Panc1 (cell line): Measurements from ENCODE around the gene LMAN2L. TPM values are rescaled to one million over a fixed set of nuclear protein-coding genes. Genes with fewer than 3 reads are reported as not detected.

Source experiments
- ATAC-seq: fragments of 200-7000 bp; cut with Tn5 transposase; 2 replicates; pipeline ENCODE4 v1.9.1; 2020; ENCODE audit warnings: mild to moderate bottlenecking, moderate library complexity
- BruUV-seq: library from RNA; stranded (reverse); fragments of 400-500 nt; replicated peaks from 2 replicates; lab custom pipeline; 2021; lab: Mats Ljungman, UMichigan
- CTCF ChIA-PET: fragments of 300-600 bp; sonication (Branson Sonifier 250); formaldehyde crosslinking; loops from one replicate; lab custom pipeline; 2022; ENCODE audit warnings: antibody characterized with exemption; lab: Charles Lee
- POLR2A ChIA-PET: fragments of 300-600 bp; sonication (Branson Sonifier 250); formaldehyde crosslinking; loops from one replicate; lab custom pipeline; 2022; ENCODE audit warnings: antibody characterized with exemption; lab: Charles Lee
- DNase-seq: peaks from one replicate; pipeline ENCODE4 v3.0.0-alpha.2; 2010; ENCODE audit warnings: low read depth, low spot score
- H3K27ac ChIP-seq: 2 replicates; pipeline ENCODE4 v1.5.1; 2011; ENCODE audit warnings: mild to moderate bottlenecking, low read length, inconsistent platforms
- H3K27me3 ChIP-seq: fragments of 200-500 bp; sonication (Bioruptor generic); 2 replicates; pipeline ENCODE4 v1.6.0; 2014; ENCODE audit warnings: low read length, inconsistent platforms; ENCODE audit not compliant: control insufficient read depth, insufficient read depth
- H3K36me3 ChIP-seq: fragments of 200-500 bp; sonication (Bioruptor generic); 2 replicates; pipeline ENCODE4 v1.5.1; 2014; ENCODE audit warnings: inconsistent platforms, mild to moderate bottlenecking, low read length, moderate library complexity; ENCODE audit not compliant: control insufficient read depth, insufficient read depth
- H3K4me1 ChIP-seq: 2 replicates; pipeline ENCODE4 v1.5.1; 2011; ENCODE audit warnings: inconsistent platforms, mild to moderate bottlenecking, low read length, moderate library complexity; ENCODE audit not compliant: control insufficient read depth, insufficient read depth
- H3K4me3 ChIP-seq, 2 experiments: 2 replicates each; pipeline ENCODE4 v1.5.1; 2011 to 2012; ENCODE audit warnings: low read depth in 2 of 2, low read length in 2 of 2, mild to moderate bottlenecking in 2 of 2, inconsistent platforms in 1 of 2, moderate library complexity in 1 of 2
- H3K9me3 ChIP-seq: fragments of 200-500 bp; sonication (Bioruptor generic); 2 replicates; pipeline ENCODE4 v1.5.1; 2014; ENCODE audit warnings: low read depth, mild to moderate bottlenecking, inconsistent platforms, low read length, moderate library complexity; ENCODE audit not compliant: control insufficient read depth, insufficient read depth
- POLR2AphosphoS5 ChIP-seq: IDR thresholded peaks from 2 replicates; pipeline ENCODE4 v1.6.1; 2012; ENCODE audit warnings: mild to moderate bottlenecking, low read depth, low read length, moderate library complexity
- SIN3A ChIP-seq: IDR thresholded peaks from 2 replicates; pipeline ENCODE4 v1.6.1; 2012; ENCODE audit warnings: low read depth, mild to moderate bottlenecking, low read length, moderate library complexity, borderline replicate concordance; ENCODE audit not compliant: insufficient read depth
- TCF7L2 ChIP-seq: IDR thresholded peaks from 2 replicates; pipeline ENCODE4 v1.6.1; 2011; ENCODE audit warnings: mild to moderate bottlenecking, low read depth, low read length, inconsistent platforms
- in situ Hi-C: cut with HindIII; loops from 2 replicates; pipeline ENCODE4 v1.10.0; 2016; ENCODE audit warnings: low sequenced_read_pairs, low pct_unique_long_range_greater_than_20kb
- intact Hi-C: fragments of 100-400 bp; cut with micrococcal nuclease; formaldehyde crosslinking; loops from one replicate; pipeline ENCODE4 v1.10.0; 2022; ENCODE audit not compliant: unreplicated experiment
- total RNA-seq: library from RNA; stranded (reverse); gene quantifications from one replicate; pipeline ENCODE4 v1.2.1, GENCODE V29; 2021; ENCODE audit not compliant: unreplicated experiment
- TF ChIP-seq, protein P1 (sequence below), 2 experiments: IDR thresholded peaks; 2 replicates each; pipeline ENCODE4 v1.6.1; 2011 to 2012; ENCODE audit warnings: low read depth in 2 of 2, control low read depth in 1 of 2, low read length in 1 of 2, mild to moderate bottlenecking in 1 of 2, moderate library complexity in 1 of 2; ENCODE audit not compliant: insufficient read depth in 1 of 2
- TF ChIP-seq, protein P2 (sequence below): fragments of 450-650 bp; IDR thresholded peaks from 2 replicates; pipeline ENCODE4 v1.5.1; 2017; ENCODE audit warnings: mild to moderate bottlenecking

LMAN2L gene
- total RNA-seq, 1 experiment from 2014 or later: 31.5 TPM

- Histone ChIP-seq H3K4me1 (no peaks in the 10 kb centered on the region; the same call in 1 of the 2 replicates), H3K27ac (no peak overlapping the region), H3K4me3 (no peak overlapping the region), H3K27me3 (no peaks in the 10 kb centered on the region), H3K36me3 (no peaks in the 10 kb centered on the region), H3K9me3 (no peaks in the 10 kb centered on the region)
- in situ Hi-C loops: no loop called here
- no TSS peak for BruUV-seq
- TF ChIP-seq, protein P1, sequence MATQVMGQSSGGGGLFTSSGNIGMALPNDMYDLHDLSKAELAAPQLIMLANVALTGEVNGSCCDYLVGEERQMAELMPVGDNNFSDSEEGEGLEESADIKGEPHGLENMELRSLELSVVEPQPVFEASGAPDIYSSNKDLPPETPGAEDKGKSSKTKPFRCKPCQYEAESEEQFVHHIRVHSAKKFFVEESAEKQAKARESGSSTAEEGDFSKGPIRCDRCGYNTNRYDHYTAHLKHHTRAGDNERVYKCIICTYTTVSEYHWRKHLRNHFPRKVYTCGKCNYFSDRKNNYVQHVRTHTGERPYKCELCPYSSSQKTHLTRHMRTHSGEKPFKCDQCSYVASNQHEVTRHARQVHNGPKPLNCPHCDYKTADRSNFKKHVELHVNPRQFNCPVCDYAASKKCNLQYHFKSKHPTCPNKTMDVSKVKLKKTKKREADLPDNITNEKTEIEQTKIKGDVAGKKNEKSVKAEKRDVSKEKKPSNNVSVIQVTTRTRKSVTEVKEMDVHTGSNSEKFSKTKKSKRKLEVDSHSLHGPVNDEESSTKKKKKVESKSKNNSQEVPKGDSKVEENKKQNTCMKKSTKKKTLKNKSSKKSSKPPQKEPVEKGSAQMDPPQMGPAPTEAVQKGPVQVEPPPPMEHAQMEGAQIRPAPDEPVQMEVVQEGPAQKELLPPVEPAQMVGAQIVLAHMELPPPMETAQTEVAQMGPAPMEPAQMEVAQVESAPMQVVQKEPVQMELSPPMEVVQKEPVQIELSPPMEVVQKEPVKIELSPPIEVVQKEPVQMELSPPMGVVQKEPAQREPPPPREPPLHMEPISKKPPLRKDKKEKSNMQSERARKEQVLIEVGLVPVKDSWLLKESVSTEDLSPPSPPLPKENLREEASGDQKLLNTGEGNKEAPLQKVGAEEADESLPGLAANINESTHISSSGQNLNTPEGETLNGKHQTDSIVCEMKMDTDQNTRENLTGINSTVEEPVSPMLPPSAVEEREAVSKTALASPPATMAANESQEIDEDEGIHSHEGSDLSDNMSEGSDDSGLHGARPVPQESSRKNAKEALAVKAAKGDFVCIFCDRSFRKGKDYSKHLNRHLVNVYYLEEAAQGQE (IDR thresholded peaks at IDR 0.05; ENCODE audit: insufficient read depth in 1 of 2, low read depth in 2 of 2, low read length in 1 of 2): no peak
- TF ChIP-seq POLR2AphosphoS5 (no peak), TCF7L2 (no peak), SIN3A (no peak)
- TF ChIP-seq, protein P2, sequence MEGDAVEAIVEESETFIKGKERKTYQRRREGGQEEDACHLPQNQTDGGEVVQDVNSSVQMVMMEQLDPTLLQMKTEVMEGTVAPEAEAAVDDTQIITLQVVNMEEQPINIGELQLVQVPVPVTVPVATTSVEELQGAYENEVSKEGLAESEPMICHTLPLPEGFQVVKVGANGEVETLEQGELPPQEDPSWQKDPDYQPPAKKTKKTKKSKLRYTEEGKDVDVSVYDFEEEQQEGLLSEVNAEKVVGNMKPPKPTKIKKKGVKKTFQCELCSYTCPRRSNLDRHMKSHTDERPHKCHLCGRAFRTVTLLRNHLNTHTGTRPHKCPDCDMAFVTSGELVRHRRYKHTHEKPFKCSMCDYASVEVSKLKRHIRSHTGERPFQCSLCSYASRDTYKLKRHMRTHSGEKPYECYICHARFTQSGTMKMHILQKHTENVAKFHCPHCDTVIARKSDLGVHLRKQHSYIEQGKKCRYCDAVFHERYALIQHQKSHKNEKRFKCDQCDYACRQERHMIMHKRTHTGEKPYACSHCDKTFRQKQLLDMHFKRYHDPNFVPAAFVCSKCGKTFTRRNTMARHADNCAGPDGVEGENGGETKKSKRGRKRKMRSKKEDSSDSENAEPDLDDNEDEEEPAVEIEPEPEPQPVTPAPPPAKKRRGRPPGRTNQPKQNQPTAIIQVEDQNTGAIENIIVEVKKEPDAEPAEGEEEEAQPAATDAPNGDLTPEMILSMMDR: no peak
- DNase-seq (no peak), ATAC-seq (no peak)
- ChIA-PET POLR2A (no interaction called here), CTCF (interaction anchor here (0.6 kb wide), 1 partner anchor 13 kb away, joined by 6 read pairs; no protein-coding TSS in a partner anchor)
- intact Hi-C loops: no loop called here
Observed at GRCh38 chr2:96690306-96691021, 49.4 kb downstream of the LMAN2L start.

- H3K9me3 ChIP-seq: no peaks in the 10 kb centered on the region
- ChIA-PET CTCF (no interaction called here), POLR2A (no interaction called here)
- no peaks in the 10 kb centered on the region for H3K36me3 ChIP-seq
- intact Hi-C loops: no loop called here
- no TSS peak for BruUV-seq
- in situ Hi-C loops: no loop called here
- TF ChIP-seq, protein P2: no peak
- TF ChIP-seq, protein P1 (IDR thresholded peaks at IDR 0.05; ENCODE audit: insufficient read depth in 1 of 2, low read depth in 2 of 2, low read length in 1 of 2): no peak
- no peak for TF ChIP-seq TCF7L2
- no peak for TF ChIP-seq POLR2AphosphoS5
- TF ChIP-seq SIN3A: no peak
- ATAC-seq (no peak), DNase-seq (no peak)
- H3K4me3 ChIP-seq: no peak overlapping the region
- no peaks in the 10 kb centered on the region for H3K27me3 ChIP-seq
- H3K27ac ChIP-seq: no peak overlapping the region
- H3K4me1 ChIP-seq: peaks cover 2% of the 10 kb centered on the region; the same call in 1 of the 2 replicates
Observed at GRCh38 chr2:96689431-96689991, 50.4 kb downstream of the LMAN2L start.
